Keratinocyte (primary cell): Measurements from ENCODE around the gene RANBP3. TPM values are rescaled to one million over a fixed set of nuclear protein-coding genes. Genes with fewer than 3 reads are reported as not detected.

Experiments
- DNase-seq: peaks from one replicate; pipeline ENCODE4 v3.0.0-alpha.2; 2011; ENCODE audit warnings: low read depth, missing footprints, low spot score
- FAIRE-seq: peaks from 2 replicates; lab custom pipeline; 2011; peaks lifted over from hg19 to GRCh38; lab: Jason Lieb, UNC
- H2AFZ ChIP-seq: 2 replicates; pipeline ENCODE4 v1.6.0; 2012; ENCODE audit warnings: low read length, control low read depth, inconsistent platforms; ENCODE audit not compliant: control insufficient read depth
- H3K27ac ChIP-seq: 2 replicates; pipeline ENCODE4 v1.5.1; 2011; ENCODE audit warnings: low read length; ENCODE audit not compliant: control insufficient read depth, insufficient read depth
- H3K27me3 ChIP-seq: 3 replicates; pipeline ENCODE4 v1.6.0; 2011; ENCODE audit warnings: low read length; ENCODE audit not compliant: control insufficient read depth, insufficient read depth; ENCODE audit errors: extremely low read depth
- H3K36me3 ChIP-seq, 2 experiments: 2 replicates in 1 of 2; 3 replicates in 1 of 2; pipeline ENCODE4 v1.5.1; 2011; ENCODE audit warnings: low read length in 2 of 2, mild to moderate bottlenecking in 1 of 2; ENCODE audit not compliant: control insufficient read depth in 2 of 2, insufficient read depth in 2 of 2; ENCODE audit errors: extremely low read depth in 1 of 2
- H3K4me1 ChIP-seq: 3 replicates; pipeline ENCODE4 v1.5.1; 2011; ENCODE audit warnings: low read length; ENCODE audit not compliant: control insufficient read depth, insufficient read depth; ENCODE audit errors: extremely low read depth
- H3K4me2 ChIP-seq: 3 replicates; pipeline ENCODE4 v1.6.0; 2011; ENCODE audit warnings: low read depth, low read length; ENCODE audit not compliant: control insufficient read depth, insufficient read depth; ENCODE audit errors: extremely low read depth
- H3K4me3 ChIP-seq, 3 experiments: fragments of 200-600 bp in 1 of 3; sonication (generic) in 1 of 3; 2 replicates in 2 of 3; 3 replicates in 1 of 3; pipeline ENCODE4 v1.5.1; 2011 to 2016; ENCODE audit warnings: low read length in 3 of 3, mild to moderate bottlenecking in 3 of 3, control low read depth in 2 of 3, inconsistent platforms in 1 of 3, low read depth in 1 of 3, mixed read lengths in 1 of 3, mixed run types in 1 of 3, moderate library complexity in 1 of 3; ENCODE audit not compliant: control insufficient read depth in 2 of 3, insufficient read depth in 2 of 3; ENCODE audit errors: extremely low read depth in 1 of 3
- H3K79me2 ChIP-seq: 2 replicates; pipeline ENCODE4 v1.6.0; 2012; ENCODE audit warnings: low read length; ENCODE audit not compliant: control insufficient read depth, insufficient read depth
- H3K9ac ChIP-seq: 3 replicates; pipeline ENCODE4 v1.6.0; 2011; ENCODE audit warnings: low read length; ENCODE audit not compliant: control insufficient read depth, insufficient read depth; ENCODE audit errors: extremely low read depth
- H3K9me1 ChIP-seq: 3 replicates; pipeline ENCODE4 v1.6.0; 2011; ENCODE audit warnings: low read length; ENCODE audit not compliant: control insufficient read depth, insufficient read depth; ENCODE audit errors: extremely low read depth
- H3K9me3 ChIP-seq: 2 replicates; pipeline ENCODE4 v1.5.1; 2012; ENCODE audit warnings: low read depth, low read length; ENCODE audit not compliant: control insufficient read depth
- H4K20me1 ChIP-seq: 3 replicates; pipeline ENCODE4 v1.6.0; 2011; ENCODE audit warnings: low read length; ENCODE audit not compliant: control insufficient read depth, insufficient read depth; ENCODE audit errors: extremely low read depth
- CTCF ChIP-seq, 3 experiments: IDR thresholded peaks in 1 of 3; conservative IDR thresholded peaks in 1 of 3; optimal IDR thresholded peaks in 1 of 3; 2 replicates in 2 of 3; 3 replicates in 1 of 3; pipeline versions ENCODE3 to v1.5.1; 2011; ENCODE audit warnings: low read length in 3 of 3, mild to moderate bottlenecking in 3 of 3, moderate library complexity in 2 of 3, control low read depth in 1 of 3, inconsistent platforms in 1 of 3; ENCODE audit not compliant: insufficient read depth in 2 of 3; ENCODE audit errors: extremely low read depth in 1 of 3
- EZH2 ChIP-seq: IDR thresholded peaks from one replicate; pipeline ENCODE4 v1.6.1; 2012; ENCODE audit warnings: inconsistent platforms, mild to moderate bottlenecking, low read length, moderate library complexity
- dilution Hi-C: fragments of 300-500 bp; cut with MboI; formaldehyde crosslinking; loops from one replicate; pipeline ENCODE4 v1.7.0; 2020; ENCODE audit warnings: low sequenced_read_pairs; ENCODE audit not compliant: extremely low pct_ligation_motif_present
- polyA plus RNA-seq, 5 experiments: library from polyadenylated mRNA; depleted of rRNA in 3 of 5; stranded (reverse) in 3 of 5; stranded (forward) in 1 of 5; unstranded in 1 of 5; fragments of >200 nt; gene quantifications; 1 replicate in 1 of 5; 2 replicates in 3 of 5; 3 replicates in 1 of 5; pipeline versions ENCODE4 v1.2.1 to v1.2.3, GENCODE V29; 2011 to 2012; ENCODE audit warnings: missing spikeins in 2 of 5, low read depth in 1 of 5, low replicate concordance in 1 of 5

RANBP3 gene
- polyA plus RNA-seq, 1 donor (not counting 4 experiments of a cell fraction or from before 2014, with no cell fraction given) = 36.4 TPM

- Histone ChIP-seq H3K9me3 (no peaks in the 10 kb centered on the region), H3K79me2 (no peaks in the 10 kb centered on the region), H3K27ac (no peak overlapping the region), H4K20me1 (no peaks in the 10 kb centered on the region), H3K27me3 (no peaks in the 10 kb centered on the region), H3K4me2 (no peak overlapping the region), H3K4me1 (peaks cover 20% of the 10 kb centered on the region), H3K36me3 (peaks cover 0 to 3% of the 10 kb centered on the region in 2 experiments), H2AFZ (no peak overlapping the region), H3K9me1 (no peaks in the 10 kb centered on the region), H3K9ac (no peak overlapping the region), H3K4me3 (no peak overlapping the region)
- dilution Hi-C loops = no loop called here
- DNase-seq (no peak), FAIRE-seq (no peak)
- no peak for TF ChIP-seq CTCF (optimal IDR thresholded peaks at IDR 0.05 in 1 of 3, IDR thresholded peaks at IDR 0.05 in 1 of 3, conservative IDR thresholded peaks at IDR 0.05 in 1 of 3; ENCODE audit: extremely low read depth in 1 of 3, insufficient read depth in 2 of 3, low read length in 3 of 3)
- no peak for TF ChIP-seq EZH2
Measured at GRCh38 chr19:5911366-5911765, 66.6 kb downstream of the RANBP3 start.

- no peaks in the 10 kb centered on the region for H3K27me3 ChIP-seq
- no peak overlapping the region for H3K4me2 ChIP-seq
- TF ChIP-seq CTCF (optimal IDR thresholded peaks at IDR 0.05 in 1 of 3, IDR thresholded peaks at IDR 0.05 in 1 of 3, conservative IDR thresholded peaks at IDR 0.05 in 1 of 3; ENCODE audit: extremely low read depth in 1 of 3, insufficient read depth in 2 of 3, low read length in 3 of 3) = no peak
- TF ChIP-seq EZH2 = no peak
- no peaks in the 10 kb centered on the region for H3K36me3 ChIP-seq
- dilution Hi-C loops = no loop called here
- DNase-seq = no peak
- no peak overlapping the region for H3K27ac ChIP-seq
- no peak for FAIRE-seq
- H3K9ac ChIP-seq = no peak overlapping the region
- H3K79me2 ChIP-seq = no peaks in the 10 kb centered on the region
- H3K4me3 ChIP-seq = no peak overlapping the region
- H3K9me3 ChIP-seq = no peaks in the 10 kb centered on the region
- no peaks in the 10 kb centered on the region for H4K20me1 ChIP-seq
- no peak overlapping the region for H2AFZ ChIP-seq
- peaks cover 20% of the 10 kb centered on the region for H3K4me1 ChIP-seq
- no peaks in the 10 kb centered on the region for H3K9me1 ChIP-seq
Measured at GRCh38 chr19:5910638-5910907, 67.4 kb downstream of the RANBP3 start.
